ENCODE measurements around the gene MYO1H. TPM values are rescaled to one million over a fixed set of nuclear protein-coding genes. Genes with fewer than 3 reads are reported as not detected.

Gene MYO1H
- total RNA-seq, 1 donor from 2014 or later: not detected

DNA sequence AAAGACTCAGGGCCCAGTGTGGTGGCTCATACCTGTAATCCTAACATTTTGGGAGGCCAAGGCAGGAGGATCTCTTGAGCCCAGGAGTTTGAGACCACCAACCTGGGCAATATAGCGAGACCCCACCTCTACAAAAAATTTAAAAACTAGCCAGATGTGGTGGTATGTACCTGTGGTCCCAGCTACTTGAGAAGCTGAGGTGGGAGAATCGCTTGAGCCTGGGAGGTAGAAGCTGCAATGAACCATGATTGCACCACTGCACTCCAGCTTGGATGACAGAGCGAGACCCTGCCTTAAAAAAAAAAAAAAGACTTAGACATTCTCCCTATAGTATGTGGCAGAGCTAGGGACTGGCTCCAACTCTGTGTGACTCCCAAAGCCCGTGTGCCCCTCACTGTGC lies 132.7 kb downstream of the MYO1H start:
- Histone ChIP-seq H3K4me2 (ENCODE audit: low read length) (no peak overlapping the region), H3K4me3 (ENCODE audit: insufficient read depth, low read depth, low read length) (no peak overlapping the region), H3K36me3 (ENCODE audit: insufficient read depth, low read length) (peaks cover 4% of the 10 kb centered on the region), H3K27ac (ENCODE audit: low read depth, low read length) (no peak overlapping the region), H3K9ac (ENCODE audit: low read length) (no peak overlapping the region), H3K27me3 (ENCODE audit: insufficient read depth, low read length) (no peaks in the 10 kb centered on the region), H3K79me2 (ENCODE audit: insufficient read depth, low read length) (peaks cover 52% of the 10 kb centered on the region), H3K9me3 (ENCODE audit: insufficient read depth, low read depth, low read length) (no peaks in the 10 kb centered on the region), H4K20me1 (ENCODE audit: insufficient read depth, low read length) (peaks cover 14% of the 10 kb centered on the region), H2AFZ (ENCODE audit: low read depth, low read length) (no peak overlapping the region), H3K4me1 (ENCODE audit: insufficient read depth, low read length) (peaks cover 19% of the 10 kb centered on the region)
- Mint-ChIP-seq H3K27me3 (ENCODE audit: low read depth, unreplicated experiment) (no peaks in the 10 kb centered on the region), H3K27ac (ENCODE audit: unreplicated experiment) (peak overlapping the region; percentile 9), H3K4me3 (ENCODE audit: unreplicated experiment) (no peak overlapping the region), H3K36me3 (ENCODE audit: low read depth, unreplicated experiment) (peaks cover 2% of the 10 kb centered on the region), H3K4me1 (ENCODE audit: low read depth, unreplicated experiment) (peaks cover 14% of the 10 kb centered on the region), H3K9me3 (ENCODE audit: unreplicated experiment) (no peaks in the 10 kb centered on the region)
- DNase-seq (ENCODE audit: low read depth) (no peak), FAIRE-seq (no peak)
- TF ChIP-seq, protein P1, sequence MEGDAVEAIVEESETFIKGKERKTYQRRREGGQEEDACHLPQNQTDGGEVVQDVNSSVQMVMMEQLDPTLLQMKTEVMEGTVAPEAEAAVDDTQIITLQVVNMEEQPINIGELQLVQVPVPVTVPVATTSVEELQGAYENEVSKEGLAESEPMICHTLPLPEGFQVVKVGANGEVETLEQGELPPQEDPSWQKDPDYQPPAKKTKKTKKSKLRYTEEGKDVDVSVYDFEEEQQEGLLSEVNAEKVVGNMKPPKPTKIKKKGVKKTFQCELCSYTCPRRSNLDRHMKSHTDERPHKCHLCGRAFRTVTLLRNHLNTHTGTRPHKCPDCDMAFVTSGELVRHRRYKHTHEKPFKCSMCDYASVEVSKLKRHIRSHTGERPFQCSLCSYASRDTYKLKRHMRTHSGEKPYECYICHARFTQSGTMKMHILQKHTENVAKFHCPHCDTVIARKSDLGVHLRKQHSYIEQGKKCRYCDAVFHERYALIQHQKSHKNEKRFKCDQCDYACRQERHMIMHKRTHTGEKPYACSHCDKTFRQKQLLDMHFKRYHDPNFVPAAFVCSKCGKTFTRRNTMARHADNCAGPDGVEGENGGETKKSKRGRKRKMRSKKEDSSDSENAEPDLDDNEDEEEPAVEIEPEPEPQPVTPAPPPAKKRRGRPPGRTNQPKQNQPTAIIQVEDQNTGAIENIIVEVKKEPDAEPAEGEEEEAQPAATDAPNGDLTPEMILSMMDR (IDR thresholded peaks at IDR 0.05; ENCODE audit: insufficient read depth, low read depth, low read length): no peak
- no peak for TF ChIP-seq EZH2 (IDR thresholded peaks at IDR 0.05; ENCODE audit: insufficient read depth, low read length)

DNA sequence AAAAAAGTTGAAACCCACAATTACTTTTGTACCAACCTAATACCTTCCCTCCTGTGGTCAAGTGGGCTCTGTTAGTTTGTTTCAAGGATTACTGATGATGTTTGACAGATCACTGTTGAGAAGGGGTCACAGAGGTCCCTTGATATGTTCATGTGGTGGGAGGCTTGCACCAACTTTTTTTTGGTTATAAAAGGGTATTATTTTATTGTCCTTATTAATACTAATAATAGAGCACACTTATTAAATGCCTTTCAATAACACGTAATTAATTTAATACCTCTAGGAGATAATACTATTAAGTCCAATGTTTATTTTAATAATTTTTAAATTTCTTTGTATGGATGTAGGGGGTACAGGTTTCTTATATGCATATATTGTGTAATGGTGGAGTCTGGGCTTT lies 134.2 kb downstream of the MYO1H start:
- DNase-seq (ENCODE audit: low read depth) (no peak), FAIRE-seq (no peak)
- H3K4me3 ChIP-seq (ENCODE audit: insufficient read depth, low read depth, low read length): no peak overlapping the region
- H2AFZ ChIP-seq (ENCODE audit: low read depth, low read length): no peak overlapping the region
- peaks cover 13% of the 10 kb centered on the region for H3K36me3 ChIP-seq (ENCODE audit: insufficient read depth, low read length)
- H3K4me2 ChIP-seq (ENCODE audit: low read length): no peak overlapping the region
- H3K9me3 ChIP-seq (ENCODE audit: insufficient read depth, low read depth, low read length): no peaks in the 10 kb centered on the region
- Mint-ChIP-seq H3K27ac (ENCODE audit: unreplicated experiment) (no peak overlapping the region), H3K9me3 (ENCODE audit: unreplicated experiment) (no peaks in the 10 kb centered on the region), H3K27me3 (ENCODE audit: low read depth, unreplicated experiment) (no peaks in the 10 kb centered on the region), H3K4me1 (ENCODE audit: low read depth, unreplicated experiment) (peaks cover 11% of the 10 kb centered on the region), H3K4me3 (ENCODE audit: unreplicated experiment) (no peak overlapping the region), H3K36me3 (ENCODE audit: low read depth, unreplicated experiment) (peaks cover under 1% of the 10 kb centered on the region)
- H4K20me1 ChIP-seq (ENCODE audit: insufficient read depth, low read length): no peaks in the 10 kb centered on the region
- peaks cover 7% of the 10 kb centered on the region for H3K4me1 ChIP-seq (ENCODE audit: insufficient read depth, low read length)
- peaks cover 37% of the 10 kb centered on the region for H3K79me2 ChIP-seq (ENCODE audit: insufficient read depth, low read length)
- no peak overlapping the region for H3K27ac ChIP-seq (ENCODE audit: low read depth, low read length)
- no peak for TF ChIP-seq EZH2 (IDR thresholded peaks at IDR 0.05; ENCODE audit: insufficient read depth, low read length)
- TF ChIP-seq, protein P1 (IDR thresholded peaks at IDR 0.05; ENCODE audit: insufficient read depth, low read depth, low read length): no peak
- no peaks in the 10 kb centered on the region for H3K27me3 ChIP-seq (ENCODE audit: insufficient read depth, low read length)
- no peak overlapping the region for H3K9ac ChIP-seq (ENCODE audit: low read length)

DNA sequence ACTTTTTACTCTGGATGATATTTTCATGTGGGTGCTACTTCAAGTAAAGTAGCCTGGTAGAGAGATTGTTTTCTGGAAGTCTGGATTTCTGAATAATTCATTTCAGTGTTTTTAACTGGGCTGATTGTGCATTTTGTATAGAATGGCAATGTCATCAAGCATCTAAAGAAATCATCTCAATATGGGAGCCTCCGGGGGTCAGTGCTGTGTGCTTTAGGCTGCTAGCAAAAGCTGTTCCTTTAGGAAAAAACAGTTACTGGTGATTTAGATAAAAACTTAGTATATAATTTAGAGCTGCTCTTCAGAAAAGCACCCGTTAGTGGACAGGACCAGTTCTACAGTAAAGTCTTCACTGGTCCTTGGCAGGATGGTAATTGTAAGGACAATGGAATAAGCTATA lies 134.8 kb downstream of the MYO1H start:
- DNase-seq (ENCODE audit: low read depth) (no peak), FAIRE-seq (no peak)
- Histone ChIP-seq H3K9me3 (ENCODE audit: insufficient read depth, low read depth, low read length) (no peaks in the 10 kb centered on the region), H2AFZ (ENCODE audit: low read depth, low read length) (no peak overlapping the region), H3K9ac (ENCODE audit: low read length) (no peak overlapping the region), H3K4me3 (ENCODE audit: insufficient read depth, low read depth, low read length) (no peak overlapping the region), H3K4me1 (ENCODE audit: insufficient read depth, low read length) (peaks cover 7% of the 10 kb centered on the region), H3K4me2 (ENCODE audit: low read length) (no peak overlapping the region), H3K27me3 (ENCODE audit: insufficient read depth, low read length) (no peaks in the 10 kb centered on the region), H3K79me2 (ENCODE audit: insufficient read depth, low read length) (peaks cover 31% of the 10 kb centered on the region), H3K36me3 (ENCODE audit: insufficient read depth, low read length) (peaks cover 14% of the 10 kb centered on the region), H4K20me1 (ENCODE audit: insufficient read depth, low read length) (no peaks in the 10 kb centered on the region), H3K27ac (ENCODE audit: low read depth, low read length) (no peak overlapping the region)
- Mint-ChIP-seq H3K4me3 (ENCODE audit: unreplicated experiment) (no peak overlapping the region), H3K4me1 (ENCODE audit: low read depth, unreplicated experiment) (peaks cover 11% of the 10 kb centered on the region), H3K36me3 (ENCODE audit: low read depth, unreplicated experiment) (peaks cover 4% of the 10 kb centered on the region), H3K27ac (ENCODE audit: unreplicated experiment) (no peak overlapping the region), H3K27me3 (ENCODE audit: low read depth, unreplicated experiment) (no peaks in the 10 kb centered on the region), H3K9me3 (ENCODE audit: unreplicated experiment) (no peaks in the 10 kb centered on the region)
- no peak for TF ChIP-seq EZH2 (IDR thresholded peaks at IDR 0.05; ENCODE audit: insufficient read depth, low read length)
- TF ChIP-seq, protein P1 (IDR thresholded peaks at IDR 0.05; ENCODE audit: insufficient read depth, low read depth, low read length): no peak

All from astrocyte (in vitro differentiated cells and primary cell).